Measurements from ENCODE around the gene EGFLAM. TPM values are rescaled to one million over a fixed set of nuclear protein-coding genes. Genes with fewer than 3 reads are reported as not detected.

EGFLAM gene
- total RNA-seq, 1 donor from 2014 or later: not detected

- DNase-seq (ENCODE audit: extremely low spot score, unreplicated experiment): peak; percentile 60
- Mint-ChIP-seq H3K27ac (ENCODE audit: unreplicated experiment) (no peak overlapping the region), H3K36me3 (ENCODE audit: unreplicated experiment) (no peaks in the 10 kb centered on the region), H3K4me3 (ENCODE audit: unreplicated experiment) (no peak overlapping the region), H3K4me1 (ENCODE audit: unreplicated experiment) (peaks cover 2% of the 10 kb centered on the region), H3K9me3 (ENCODE audit: unreplicated experiment) (no peaks in the 10 kb centered on the region), H3K27me3 (ENCODE audit: unreplicated experiment) (peaks cover 2% of the 10 kb centered on the region)
- TF ChIP-seq CTCF (IDR thresholded peaks at IDR 0.05): no peak
Observed at GRCh38 chr5:38453921-38454320, 195.6 kb downstream of the EGFLAM start.

GRCh38 chr5:38455796-38456330 lies 197.5 kb downstream of the EGFLAM start:
- no peak for DNase-seq (ENCODE audit: extremely low spot score, unreplicated experiment)
- Mint-ChIP-seq H3K9me3 (ENCODE audit: unreplicated experiment) (no peaks in the 10 kb centered on the region), H3K4me1 (ENCODE audit: unreplicated experiment) (no peaks in the 10 kb centered on the region), H3K27me3 (ENCODE audit: unreplicated experiment) (peaks cover 2% of the 10 kb centered on the region), H3K36me3 (ENCODE audit: unreplicated experiment) (no peaks in the 10 kb centered on the region), H3K27ac (ENCODE audit: unreplicated experiment) (no peak overlapping the region), H3K4me3 (ENCODE audit: unreplicated experiment) (no peak overlapping the region)
- TF ChIP-seq CTCF (IDR thresholded peaks at IDR 0.05): no peak

- TF ChIP-seq CTCF (IDR thresholded peaks at IDR 0.05): no peak
- Mint-ChIP-seq H3K9me3 (ENCODE audit: unreplicated experiment) (no peaks in the 10 kb centered on the region), H3K4me1 (ENCODE audit: unreplicated experiment) (no peaks in the 10 kb centered on the region), H3K4me3 (ENCODE audit: unreplicated experiment) (no peak overlapping the region), H3K27ac (ENCODE audit: unreplicated experiment) (no peak overlapping the region), H3K27me3 (ENCODE audit: unreplicated experiment) (peaks cover 2% of the 10 kb centered on the region), H3K36me3 (ENCODE audit: unreplicated experiment) (no peaks in the 10 kb centered on the region)
- no peak for DNase-seq (ENCODE audit: extremely low spot score, unreplicated experiment)
Observed at GRCh38 chr5:38456657-38457399, 198.5 kb downstream of the EGFLAM start.

GRCh38 chr5:38458174-38458573 lies 199.8 kb downstream of the EGFLAM start:
- no peaks in the 10 kb centered on the region for H3K36me3 Mint-ChIP-seq (ENCODE audit: unreplicated experiment)
- peaks cover 2% of the 10 kb centered on the region for H3K27me3 Mint-ChIP-seq (ENCODE audit: unreplicated experiment)
- H3K4me3 Mint-ChIP-seq (ENCODE audit: unreplicated experiment): no peak overlapping the region
- TF ChIP-seq CTCF (IDR thresholded peaks at IDR 0.05): no peak
- H3K27ac Mint-ChIP-seq (ENCODE audit: unreplicated experiment): no peak overlapping the region
- no peaks in the 10 kb centered on the region for H3K9me3 Mint-ChIP-seq (ENCODE audit: unreplicated experiment)
- peak; percentile 51 for DNase-seq (ENCODE audit: extremely low spot score, unreplicated experiment)
- no peaks in the 10 kb centered on the region for H3K4me1 Mint-ChIP-seq (ENCODE audit: unreplicated experiment)

GRCh38 chr5:38462976-38463633 lies 204.7 kb downstream of the EGFLAM start:
- H3K9me3 Mint-ChIP-seq (ENCODE audit: unreplicated experiment): no peaks in the 10 kb centered on the region
- DNase-seq (ENCODE audit: extremely low spot score, unreplicated experiment): no peak
- H3K27me3 Mint-ChIP-seq (ENCODE audit: unreplicated experiment): no peaks in the 10 kb centered on the region
- no peak for TF ChIP-seq CTCF (IDR thresholded peaks at IDR 0.05)
- H3K4me3 Mint-ChIP-seq (ENCODE audit: unreplicated experiment): no peak overlapping the region
- H3K4me1 Mint-ChIP-seq (ENCODE audit: unreplicated experiment): peaks cover 19% of the 10 kb centered on the region
- H3K36me3 Mint-ChIP-seq (ENCODE audit: unreplicated experiment): no peaks in the 10 kb centered on the region
- peak overlapping the region; percentile 11 for H3K27ac Mint-ChIP-seq (ENCODE audit: unreplicated experiment)

Data from osteocyte (in vitro differentiated cells).